ENCODE measurements around the gene SF3A1. TPM values are rescaled to one million over a fixed set of nuclear protein-coding genes. Genes with fewer than 3 reads are reported as not detected.

The SF3A1 gene
- total and polyA plus RNA-seq, 4 donors, result 19.6 to 41.6 (median 23.9) TPM

DNA sequence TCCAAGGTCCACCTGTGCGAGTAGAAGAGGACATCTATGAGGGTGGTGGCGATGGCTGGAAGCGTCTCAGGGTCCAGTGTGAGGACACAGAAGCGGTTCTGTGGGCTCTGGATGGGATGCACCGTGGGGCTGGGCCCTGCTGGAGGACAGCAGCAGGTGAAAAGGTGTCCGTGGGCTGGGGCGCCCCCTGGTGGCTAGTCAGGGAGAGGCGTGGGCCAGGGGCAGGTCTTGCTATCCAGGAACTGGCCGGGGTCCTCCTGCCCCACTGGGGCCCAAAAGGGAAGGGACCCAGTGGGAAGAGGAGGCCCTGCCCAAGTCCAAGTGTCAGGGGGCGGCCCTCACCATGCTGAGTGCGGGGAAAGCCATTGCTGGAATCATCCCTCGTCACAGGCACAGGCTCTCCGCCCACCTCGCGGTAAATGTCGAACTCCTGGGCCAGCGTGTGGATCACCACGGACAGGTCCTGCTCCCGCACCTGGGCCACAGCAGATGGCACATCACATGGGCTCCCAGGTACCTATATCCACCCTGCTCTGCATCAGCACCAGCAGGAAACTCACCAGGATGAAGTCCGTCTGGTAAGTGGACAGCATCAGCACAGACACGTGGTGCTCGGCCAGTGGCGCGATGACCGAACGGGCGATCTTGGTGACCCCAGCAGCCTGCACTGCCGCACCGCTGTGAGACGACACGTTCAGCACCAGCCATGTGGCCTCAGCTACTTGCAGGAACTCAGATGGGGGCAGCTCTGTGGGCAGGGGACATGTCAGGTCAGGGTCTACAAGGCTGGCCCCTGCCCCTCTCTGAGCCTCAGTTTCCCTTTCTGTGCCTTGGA is 69.7 kb downstream of the SF3A1 start (continued):
- TF ChIP-seq, protein P1, sequence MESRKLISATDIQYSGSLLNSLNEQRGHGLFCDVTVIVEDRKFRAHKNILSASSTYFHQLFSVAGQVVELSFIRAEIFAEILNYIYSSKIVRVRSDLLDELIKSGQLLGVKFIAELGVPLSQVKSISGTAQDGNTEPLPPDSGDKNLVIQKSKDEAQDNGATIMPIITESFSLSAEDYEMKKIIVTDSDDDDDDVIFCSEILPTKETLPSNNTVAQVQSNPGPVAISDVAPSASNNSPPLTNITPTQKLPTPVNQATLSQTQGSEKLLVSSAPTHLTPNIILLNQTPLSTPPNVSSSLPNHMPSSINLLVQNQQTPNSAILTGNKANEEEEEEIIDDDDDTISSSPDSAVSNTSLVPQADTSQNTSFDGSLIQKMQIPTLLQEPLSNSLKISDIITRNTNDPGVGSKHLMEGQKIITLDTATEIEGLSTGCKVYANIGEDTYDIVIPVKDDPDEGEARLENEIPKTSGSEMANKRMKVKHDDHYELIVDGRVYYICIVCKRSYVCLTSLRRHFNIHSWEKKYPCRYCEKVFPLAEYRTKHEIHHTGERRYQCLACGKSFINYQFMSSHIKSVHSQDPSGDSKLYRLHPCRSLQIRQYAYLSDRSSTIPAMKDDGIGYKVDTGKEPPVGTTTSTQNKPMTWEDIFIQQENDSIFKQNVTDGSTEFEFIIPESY (IDR thresholded peaks at IDR 0.05), result no peak
- TF ChIP-seq NR2F2 (IDR thresholded peaks at IDR 0.05), result no peak

DNA sequence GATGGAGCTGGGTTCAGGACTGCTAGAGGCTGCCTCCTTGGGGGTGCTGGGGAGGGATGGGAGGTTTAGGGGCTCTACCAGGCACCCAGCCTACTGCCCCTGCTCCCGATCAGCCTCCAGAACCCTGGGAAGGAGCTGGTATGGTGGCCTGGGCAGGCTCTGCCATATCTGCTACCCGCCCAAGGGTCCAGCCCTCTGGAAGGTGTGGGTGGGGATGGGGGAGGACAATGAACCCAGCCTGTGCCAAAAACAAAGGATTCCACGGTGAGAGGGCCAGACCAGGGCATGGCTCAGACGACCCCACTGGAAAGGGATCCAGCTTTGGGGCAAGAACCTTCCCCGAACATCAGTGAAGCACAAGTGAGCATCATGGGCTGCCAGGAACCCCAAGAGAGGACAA is 70.4 kb downstream of the SF3A1 start:
- Histone ChIP-seq H3K4me3 (ENCODE audit: low read depth in 1 of 3, low read length in 3 of 3) (no peak overlapping the region), H3K4me1 (ENCODE audit: control insufficient read depth in 4 of 4, insufficient read depth in 4 of 4, low read length in 3 of 4) (peaks cover 6 to 39% (median 29%) of the 10 kb centered on the region in 4 donors), H3K27ac (ENCODE audit: low read depth in 1 of 2, low read length in 2 of 2) (no peak overlapping the region), H3K36me3 (ENCODE audit: control insufficient read depth in 4 of 4, insufficient read depth in 3 of 4, low read depth in 1 of 4, low read length in 3 of 4) (peaks cover 0 to 8% (median 0%) of the 10 kb centered on the region in 4 donors), H3K27me3 (ENCODE audit: control insufficient read depth in 4 of 4, insufficient read depth in 4 of 4, low read length in 3 of 4) (no peaks in the 10 kb centered on the region), H3K9me3 (ENCODE audit: control insufficient read depth in 4 of 4, low read length in 3 of 4) (no peaks in the 10 kb centered on the region), H3K9ac (ENCODE audit: low read depth in 1 of 2, low read length in 2 of 2) (no peak overlapping the region)
- TF ChIP-seq HNF4A (conservative IDR thresholded peaks at IDR 0.05) (no peak), GABPA (IDR thresholded peaks at IDR 0.05 in 1 of 2, conservative IDR thresholded peaks at IDR 0.05 in 1 of 2) (no peak), NR2F2 (IDR thresholded peaks at IDR 0.05) (no peak)
- DNase-seq (ENCODE audit: low spot score), result no peak
- 85% methylated on average over 5 of the region's 5 CpGs for WGBS

DNA sequence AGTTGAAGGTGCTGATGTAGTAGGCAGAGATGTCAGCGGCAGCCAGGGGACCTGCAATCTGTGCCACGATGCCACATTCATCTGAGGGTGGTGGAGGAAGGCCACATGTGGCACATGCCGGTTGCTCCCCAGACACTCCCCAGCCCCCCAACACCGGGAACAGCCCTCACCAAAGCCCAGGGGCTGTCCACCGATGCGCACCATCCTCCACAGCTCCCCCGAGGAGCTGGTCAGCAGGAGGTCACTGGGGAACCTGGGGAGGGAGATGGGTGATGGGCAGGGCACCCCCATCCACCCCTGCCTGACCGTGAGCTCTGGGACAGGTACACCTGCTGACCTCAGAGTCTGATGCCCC is 70.9 kb downstream of the SF3A1 start:
- Histone ChIP-seq H3K9ac (ENCODE audit: low read depth in 1 of 2, low read length in 2 of 2) (no peak overlapping the region), H3K4me3 (ENCODE audit: low read depth in 1 of 3, low read length in 3 of 3) (no peak overlapping the region), H3K27ac (ENCODE audit: low read depth in 1 of 2, low read length in 2 of 2) (no peak overlapping the region), H3K9me3 (ENCODE audit: control insufficient read depth in 4 of 4, low read length in 3 of 4) (no peaks in the 10 kb centered on the region), H3K4me1 (ENCODE audit: control insufficient read depth in 4 of 4, insufficient read depth in 4 of 4, low read length in 3 of 4) (peaks cover 4 to 34% (median 25%) of the 10 kb centered on the region in 4 donors), H3K36me3 (ENCODE audit: control insufficient read depth in 4 of 4, insufficient read depth in 3 of 4, low read depth in 1 of 4, low read length in 3 of 4) (peaks cover 0 to 8% (median 0%) of the 10 kb centered on the region in 4 donors), H3K27me3 (ENCODE audit: control insufficient read depth in 4 of 4, insufficient read depth in 4 of 4, low read length in 3 of 4) (no peaks in the 10 kb centered on the region)
- TF ChIP-seq TAF1 (conservative IDR thresholded peaks at IDR 0.05) (no peak), RAD21 (IDR thresholded peaks at IDR 0.05) (no peak), EGR1 (IDR thresholded peaks at IDR 0.05; ENCODE audit: low read depth in 2 of 2) (no peak), FOXA2 (IDR thresholded peaks at IDR 0.05) (no peak), RXRA (IDR thresholded peaks at IDR 0.05) (no peak), NR2F2 (IDR thresholded peaks at IDR 0.05) (no peak), HNF4A (conservative IDR thresholded peaks at IDR 0.05) (no peak), GABPA (IDR thresholded peaks at IDR 0.05 in 1 of 2, conservative IDR thresholded peaks at IDR 0.05 in 1 of 2) (no peak), YY1 (IDR thresholded peaks at IDR 0.05) (no peak), FOXA1 (IDR thresholded peaks at IDR 0.05) (no peak), JUND (IDR thresholded peaks at IDR 0.05) (no peak), SP1 (IDR thresholded peaks at IDR 0.05) (no peak)
- TF ChIP-seq, protein P2, sequence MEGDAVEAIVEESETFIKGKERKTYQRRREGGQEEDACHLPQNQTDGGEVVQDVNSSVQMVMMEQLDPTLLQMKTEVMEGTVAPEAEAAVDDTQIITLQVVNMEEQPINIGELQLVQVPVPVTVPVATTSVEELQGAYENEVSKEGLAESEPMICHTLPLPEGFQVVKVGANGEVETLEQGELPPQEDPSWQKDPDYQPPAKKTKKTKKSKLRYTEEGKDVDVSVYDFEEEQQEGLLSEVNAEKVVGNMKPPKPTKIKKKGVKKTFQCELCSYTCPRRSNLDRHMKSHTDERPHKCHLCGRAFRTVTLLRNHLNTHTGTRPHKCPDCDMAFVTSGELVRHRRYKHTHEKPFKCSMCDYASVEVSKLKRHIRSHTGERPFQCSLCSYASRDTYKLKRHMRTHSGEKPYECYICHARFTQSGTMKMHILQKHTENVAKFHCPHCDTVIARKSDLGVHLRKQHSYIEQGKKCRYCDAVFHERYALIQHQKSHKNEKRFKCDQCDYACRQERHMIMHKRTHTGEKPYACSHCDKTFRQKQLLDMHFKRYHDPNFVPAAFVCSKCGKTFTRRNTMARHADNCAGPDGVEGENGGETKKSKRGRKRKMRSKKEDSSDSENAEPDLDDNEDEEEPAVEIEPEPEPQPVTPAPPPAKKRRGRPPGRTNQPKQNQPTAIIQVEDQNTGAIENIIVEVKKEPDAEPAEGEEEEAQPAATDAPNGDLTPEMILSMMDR (IDR thresholded peaks at IDR 0.05; ENCODE audit: low read depth, low read length, missing input control), result no peak
- TF ChIP-seq, protein P3, sequence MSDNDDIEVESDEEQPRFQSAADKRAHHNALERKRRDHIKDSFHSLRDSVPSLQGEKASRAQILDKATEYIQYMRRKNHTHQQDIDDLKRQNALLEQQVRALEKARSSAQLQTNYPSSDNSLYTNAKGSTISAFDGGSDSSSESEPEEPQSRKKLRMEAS (IDR thresholded peaks at IDR 0.05), result no peak
- TF ChIP-seq, protein P4, sequence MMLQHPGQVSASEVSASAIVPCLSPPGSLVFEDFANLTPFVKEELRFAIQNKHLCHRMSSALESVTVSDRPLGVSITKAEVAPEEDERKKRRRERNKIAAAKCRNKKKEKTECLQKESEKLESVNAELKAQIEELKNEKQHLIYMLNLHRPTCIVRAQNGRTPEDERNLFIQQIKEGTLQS (IDR thresholded peaks at IDR 0.05), result no peak
- WGBS, result 94% methylated on average over 8 of the region's 8 CpGs
- DNase-seq (ENCODE audit: low spot score), result no peak

Measured in liver (tissue), 9 donors.